HL-60/S4 treated with retinoic acid at 250 ng/mL for 4 days and 3 days (cell line): Measurements from ENCODE around the gene PSMG3.
"Not testable (repeated sequence)": the region's sequence is repeated elsewhere in the genome, so short reads cannot be mapped to it uniquely, and the experiment has no call there.

Experiments
- in situ Hi-C: fragments of 300-500 bp; cut with MboI; formaldehyde crosslinking; loops from 2 replicates; pipeline ENCODE4 v1.7.0; 2022; ENCODE audit warnings: low sequenced_read_pairs

Gene PSMG3

DNA sequence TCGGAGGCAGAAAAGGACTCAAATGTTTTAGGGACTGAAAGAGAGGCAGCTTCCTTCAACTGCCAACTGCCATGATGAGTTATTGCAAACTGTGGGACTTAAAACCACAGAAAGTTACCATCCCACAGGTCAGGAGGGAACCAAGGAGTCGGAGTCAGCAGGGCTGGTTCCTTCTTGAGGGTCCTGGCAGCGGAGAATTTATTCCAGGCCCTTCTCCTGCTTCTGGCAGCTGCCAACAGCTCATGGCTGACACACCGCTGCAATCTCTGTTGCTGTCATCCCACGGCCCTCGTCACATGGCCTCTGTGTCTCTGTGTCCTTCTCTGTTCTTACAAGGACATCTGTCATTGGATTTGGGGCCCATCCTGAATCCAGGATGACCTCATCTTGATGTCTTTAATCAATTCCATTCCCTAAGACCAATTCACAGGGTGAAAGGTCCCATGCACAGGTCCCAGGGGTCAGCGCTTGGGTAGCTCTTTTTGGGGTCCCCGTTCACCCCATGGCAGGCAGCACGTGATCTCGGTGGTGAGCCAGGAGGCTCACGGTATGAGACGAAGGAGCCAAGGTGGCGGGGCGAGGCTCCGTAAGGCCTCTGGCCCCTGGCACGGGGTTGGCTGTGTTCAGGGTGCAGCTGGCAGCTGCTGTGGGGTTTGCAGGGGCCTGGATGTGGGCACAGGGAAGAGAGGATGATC is 27.4 kb upstream of the PSMG3 start:
- in situ Hi-C loops, result no loop called here

DNA sequence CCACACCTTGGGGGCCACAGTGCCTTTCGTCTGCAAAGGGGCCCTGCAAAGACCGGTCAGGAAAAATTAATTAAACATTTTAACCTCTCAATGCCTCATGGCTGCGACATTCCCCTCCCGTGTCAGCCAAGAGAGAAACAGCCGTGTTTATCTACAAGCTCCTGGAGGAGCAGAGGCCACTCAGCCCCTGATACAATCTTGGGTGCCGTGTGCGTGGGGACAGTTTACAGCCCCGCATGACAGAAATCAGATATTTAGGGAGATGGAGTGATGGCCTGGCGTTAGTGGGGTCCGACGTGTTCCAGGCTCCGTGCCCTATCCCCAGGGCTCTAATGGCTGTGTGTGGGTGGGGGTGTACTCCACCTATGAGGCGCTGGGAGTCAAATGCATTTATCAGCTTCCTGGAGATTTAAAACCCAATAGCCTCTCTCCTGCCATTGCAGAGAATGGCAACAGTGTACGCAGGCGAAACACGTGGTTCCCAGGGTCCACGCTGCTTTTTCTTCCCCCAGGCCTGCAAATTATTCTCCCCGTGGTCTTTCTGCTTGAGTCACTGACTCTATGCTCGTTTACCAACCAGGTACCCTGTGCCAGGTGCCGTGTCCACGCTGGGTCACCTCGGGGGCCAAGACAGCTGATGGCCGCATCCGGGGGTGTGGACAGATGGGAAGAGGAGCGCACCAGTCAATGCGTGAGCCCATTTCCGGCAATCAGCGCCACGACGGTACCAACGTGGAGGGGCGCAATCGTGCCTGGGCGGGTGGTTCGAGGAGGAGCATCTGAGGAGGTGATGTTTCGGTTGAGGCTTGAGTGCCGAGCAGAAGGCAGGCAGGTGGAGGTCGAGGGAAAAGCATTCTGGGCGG is 26.6 kb upstream of the PSMG3 start:
- in situ Hi-C loops, result no loop called here

- in situ Hi-C loops, result no loop called here
These were observed 25.8 kb upstream of the PSMG3 start for GRCh38 chr7:1595636-1596035.

GRCh38 chr7:1595027-1595426 is 25.2 kb upstream of the PSMG3 start:
- in situ Hi-C loops, result no loop called here

- in situ Hi-C loops, result no loop called here
These were observed 24.1 kb upstream of the PSMG3 start for GRCh38 chr7:1593904-1594421.

DNA sequence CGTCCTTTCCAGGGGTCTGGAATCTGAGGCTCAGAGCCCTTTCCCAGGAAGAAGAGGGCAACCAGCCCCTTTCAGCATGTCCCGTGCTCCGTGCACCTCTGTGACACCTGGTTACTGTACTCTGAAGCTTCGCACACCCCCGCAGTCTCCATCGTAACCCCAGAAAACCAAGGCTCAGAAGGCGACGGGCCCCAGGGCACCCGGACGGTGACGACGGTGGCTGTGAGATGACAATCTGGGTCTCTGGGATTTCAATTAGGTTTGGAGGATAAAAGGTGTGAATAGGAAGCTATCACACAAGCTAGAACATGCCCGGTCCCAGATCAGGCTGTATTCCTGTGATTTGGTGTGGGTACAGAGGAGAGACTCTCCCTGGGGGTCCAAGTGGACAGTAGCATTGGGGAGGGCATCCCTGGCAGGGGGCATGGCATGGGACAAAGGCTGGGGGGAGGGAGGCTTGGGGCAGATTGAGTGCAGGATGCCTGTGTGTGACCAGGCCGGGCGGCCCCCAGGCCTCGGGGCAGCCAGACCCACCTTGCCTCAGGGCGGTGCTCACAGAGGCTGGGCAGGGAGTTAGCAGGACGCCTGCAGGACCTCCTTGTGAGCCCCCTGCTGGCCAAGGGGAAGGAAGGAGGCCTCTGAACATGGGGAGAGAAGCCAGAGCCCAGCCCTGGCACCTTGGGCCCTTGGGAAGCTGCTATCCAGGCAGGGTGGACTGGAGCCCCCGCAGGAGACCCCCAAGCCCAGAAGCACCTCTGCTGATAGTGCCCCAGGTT is 23.4 kb upstream of the PSMG3 start:
- in situ Hi-C loops, result no loop called here

DNA sequence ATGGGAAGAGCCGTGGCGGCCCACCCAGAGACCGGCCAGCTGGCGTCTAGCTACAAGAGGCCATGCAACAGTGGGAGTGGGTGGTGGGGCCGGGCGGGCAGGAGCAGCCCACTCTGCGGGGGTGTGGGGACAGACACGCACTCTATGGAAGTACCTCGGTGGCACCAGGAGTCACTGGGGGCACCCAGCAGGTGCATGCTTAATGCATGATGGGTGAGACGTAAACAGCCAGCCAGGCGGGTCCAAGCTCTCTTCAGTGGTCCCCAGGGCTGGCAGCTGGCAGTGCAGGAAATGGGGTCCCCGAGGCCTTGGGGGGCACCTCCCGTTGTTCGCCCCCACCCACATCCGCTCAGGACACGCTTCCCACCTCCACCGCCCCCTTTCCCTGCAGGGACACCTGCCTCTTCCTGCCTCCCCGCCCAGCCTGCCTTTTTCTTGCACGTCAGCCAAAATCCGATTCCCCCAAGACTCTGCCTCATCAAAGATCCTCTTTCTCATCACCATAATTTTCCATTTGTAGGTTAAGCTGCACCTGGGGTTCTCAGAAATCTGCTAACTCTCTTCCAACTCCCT is 22.6 kb upstream of the PSMG3 start:
- in situ Hi-C loops, result no loop called here

- in situ Hi-C loops, result no loop called here
These were observed 22.0 kb upstream of the PSMG3 start for GRCh38 chr7:1591876-1592275.

DNA sequence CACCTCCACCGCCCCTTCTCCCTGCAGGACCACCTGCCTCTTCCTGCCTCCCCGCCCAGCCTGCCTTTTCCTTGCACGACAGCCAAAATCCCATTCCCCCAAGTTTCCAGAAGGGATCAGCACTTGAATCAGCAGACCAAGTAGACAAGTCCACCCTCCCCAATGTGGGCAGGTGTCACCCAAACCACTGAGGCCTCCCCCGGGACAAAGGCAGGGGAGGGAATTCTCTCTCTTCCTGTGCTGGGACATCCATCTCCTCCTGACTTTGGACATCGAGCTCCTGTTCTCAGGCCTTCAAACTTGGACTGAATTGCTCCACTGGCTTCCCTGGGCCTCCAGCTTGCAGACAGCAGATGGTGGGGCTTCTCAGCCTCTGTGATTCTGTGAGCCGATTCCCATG is 21.6 kb upstream of the PSMG3 start:
- in situ Hi-C loops, result no loop called here

- in situ Hi-C loops, result no loop called here
These were observed 21.1 kb upstream of the PSMG3 start for GRCh38 chr7:1590887-1591286.

DNA sequence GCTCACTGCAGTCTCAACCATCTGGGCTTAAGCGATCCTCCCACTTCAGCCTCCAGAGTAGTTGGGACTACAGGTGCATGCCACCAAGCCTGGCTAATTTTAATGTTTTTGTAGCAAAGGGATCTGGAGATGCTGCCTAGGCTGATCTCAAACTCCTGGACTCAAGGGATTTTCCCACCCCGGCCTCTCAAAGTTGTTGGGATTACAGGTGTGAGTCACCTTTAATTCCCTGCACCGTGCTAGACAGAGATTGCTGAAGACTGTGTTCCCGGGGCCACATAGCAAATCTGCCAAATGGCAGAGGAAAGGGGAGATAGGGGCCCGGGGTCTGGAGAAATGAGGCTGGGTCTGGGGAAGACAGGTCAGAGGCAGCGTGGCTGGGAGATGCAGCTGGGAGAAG is 20.6 kb upstream of the PSMG3 start:
- in situ Hi-C loops, result no loop called here

- in situ Hi-C loops, result no loop called here
These were observed 19.1 kb upstream of the PSMG3 start for GRCh38 chr7:1588978-1589377.

GRCh38 chr7:1587738-1588137 is 17.9 kb upstream of the PSMG3 start:
- in situ Hi-C loops, result no loop called here

DNA sequence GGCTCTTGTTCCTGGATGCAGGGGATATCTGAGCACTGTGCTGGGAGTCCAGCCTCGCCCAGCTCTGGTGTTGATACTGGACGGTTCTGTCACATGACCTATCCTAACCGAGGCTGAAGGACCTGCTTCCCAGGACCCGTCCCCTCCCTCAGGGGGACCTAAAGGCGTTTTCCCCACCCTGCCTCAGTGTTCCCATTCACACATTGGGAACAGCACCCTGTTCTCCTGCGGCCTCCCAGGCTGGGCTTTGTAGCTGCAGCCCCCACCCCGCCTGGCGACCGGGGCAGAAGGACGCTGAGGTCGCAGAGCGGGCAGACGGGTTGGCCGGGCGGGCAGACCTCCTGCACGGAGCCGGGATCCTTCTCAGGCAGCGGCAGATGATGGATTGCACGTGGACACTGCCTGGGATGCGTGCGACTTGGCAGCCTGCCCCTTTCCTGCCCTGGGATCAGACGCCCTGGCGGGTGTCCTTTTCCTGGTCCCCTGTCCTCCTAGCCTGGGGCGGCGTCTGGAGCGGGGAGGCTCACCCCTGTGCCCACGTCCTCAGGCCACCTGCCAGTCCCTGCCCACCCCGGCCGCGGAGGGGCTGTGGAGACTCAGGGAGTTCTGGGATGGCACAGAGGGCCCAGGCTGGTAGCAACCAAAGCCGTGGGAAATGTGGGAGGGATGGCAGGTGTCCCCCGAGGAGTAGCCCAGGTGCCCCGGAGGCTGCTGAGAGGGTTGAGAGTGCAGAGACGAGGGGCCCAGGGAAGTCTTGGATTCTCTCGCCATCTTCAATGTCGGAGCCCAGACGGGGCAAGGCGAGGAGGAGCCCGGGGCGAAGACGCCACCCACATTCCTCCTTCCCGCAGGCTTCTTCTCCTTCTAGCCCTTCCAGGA is 17.2 kb upstream of the PSMG3 start:
- in situ Hi-C loops, result no loop called here

DNA sequence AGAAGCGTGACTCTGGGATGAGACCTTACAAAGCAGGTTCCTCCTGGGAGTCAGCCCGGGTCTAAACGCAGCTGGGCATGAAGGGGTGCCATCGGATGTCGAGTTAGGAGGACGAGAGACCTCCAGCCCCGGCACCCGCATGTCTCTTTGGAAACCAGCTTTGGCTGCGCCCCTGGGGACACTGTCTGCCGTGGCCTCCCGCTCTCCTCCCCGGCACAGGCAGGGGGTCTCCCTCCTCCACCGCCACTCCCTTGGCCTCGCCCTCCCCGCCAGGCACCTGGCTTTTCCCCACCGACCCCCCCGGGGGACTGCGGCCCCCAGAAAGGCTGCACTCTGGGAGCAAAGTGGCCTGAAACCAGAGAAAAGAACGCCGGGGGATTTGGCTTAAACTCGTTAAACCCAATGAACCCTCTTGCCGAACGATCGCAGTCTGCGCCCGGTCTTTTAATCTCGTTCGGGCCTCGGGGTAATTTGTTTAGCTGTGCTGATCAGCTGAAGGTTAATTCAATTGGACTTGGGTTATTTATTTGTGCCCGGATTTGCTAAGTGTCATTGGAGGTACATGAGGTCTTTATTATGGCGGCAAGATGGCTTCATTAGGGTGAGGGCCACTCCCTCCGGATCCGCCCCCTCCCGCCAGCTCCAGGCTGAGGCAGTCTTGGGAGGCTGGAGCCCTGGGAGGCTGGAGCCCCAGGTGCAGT is 16.4 kb upstream of the PSMG3 start:
- in situ Hi-C loops, result no loop called here

DNA sequence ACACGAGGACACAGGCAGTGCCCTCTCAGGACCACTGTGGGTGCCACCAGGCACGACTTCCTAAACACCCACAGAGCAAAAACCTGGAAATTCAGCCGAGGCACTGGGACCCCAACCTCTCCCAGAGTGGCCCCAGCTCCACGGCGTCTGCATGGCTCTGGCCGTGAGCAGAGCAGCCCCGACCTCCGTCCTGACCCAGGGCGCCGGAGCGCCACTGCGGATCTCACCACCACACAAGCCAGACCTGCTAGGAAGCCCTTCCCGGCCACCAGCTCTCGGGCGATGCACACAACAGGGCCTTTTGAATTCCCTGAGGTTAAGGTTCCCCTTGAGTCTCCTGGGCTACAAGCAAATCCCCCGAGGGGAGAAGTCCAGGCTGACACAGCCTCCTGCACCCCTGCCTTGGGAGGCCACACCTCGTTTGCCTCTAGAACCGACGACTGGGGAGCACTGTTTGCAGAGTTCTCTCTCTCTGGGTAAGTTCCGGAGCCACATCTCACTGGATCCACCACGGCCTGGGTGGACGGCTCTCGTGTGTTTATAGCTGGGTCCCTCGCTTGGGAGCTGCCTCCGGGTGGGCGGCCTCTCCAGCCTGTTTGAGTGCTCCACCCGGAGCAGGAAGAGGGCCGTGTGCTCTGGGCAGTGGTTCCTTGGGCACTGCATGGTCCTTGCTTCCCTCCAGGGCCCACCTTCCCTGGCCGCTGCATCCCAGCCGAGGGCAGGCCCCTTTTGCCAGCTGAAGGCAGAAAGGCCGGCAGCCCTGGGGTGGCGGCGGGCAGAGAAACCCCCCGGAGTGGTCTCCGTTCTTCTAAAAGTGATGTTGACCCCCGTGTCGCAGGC is 15.5 kb upstream of the PSMG3 start:
- in situ Hi-C loops, result no loop called here

GRCh38 chr7:1584700-1585099 is 14.9 kb upstream of the PSMG3 start:
- in situ Hi-C loops, result no loop called here

- in situ Hi-C loops, result not testable (repeated sequence)
These were observed 13.6 kb upstream of the PSMG3 start for GRCh38 chr7:1583241-1583930.
